HEK293T (cell line): ENCODE measurements around the gene FBXO21.

Source experiments
- ARNT ChIP-seq: fragments of 450-650 bp; IDR thresholded peaks from 2 replicates; pipeline ENCODE4 v1.6.1; 2017; ENCODE audit warnings: mild to moderate bottlenecking
- ELF4 ChIP-seq: fragments of 450-650 bp; IDR thresholded peaks from 2 replicates; pipeline ENCODE4 v1.6.1; 2017; ENCODE audit warnings: antibody characterized with exemption
- FOXA1 ChIP-seq: fragments of 450-650 bp; IDR thresholded peaks from 2 replicates; pipeline ENCODE4 v1.6.1; 2016; ENCODE audit warnings: mild to moderate bottlenecking
- FOXK2 ChIP-seq: fragments of 450-650 bp; IDR thresholded peaks from 2 replicates; pipeline ENCODE4 v1.6.1; 2016; ENCODE audit warnings: mild to moderate bottlenecking
- FOXM1 ChIP-seq: fragments of 450-650 bp; IDR thresholded peaks from 2 replicates; pipeline ENCODE4 v1.6.1; 2017; ENCODE audit warnings: mild to moderate bottlenecking, borderline replicate concordance
- NFRKB ChIP-seq: fragments of 450-650 bp; IDR thresholded peaks from 2 replicates; pipeline ENCODE4 v1.6.1; 2016; ENCODE audit warnings: mild to moderate bottlenecking, moderate library complexity
- SUZ12 ChIP-seq: fragments of 450-650 bp; IDR thresholded peaks from 2 replicates; pipeline ENCODE4 v1.6.1; 2016; ENCODE audit warnings: mild to moderate bottlenecking

- TF ChIP-seq FOXA1, result no peak
- no peak for TF ChIP-seq FOXK2
- TF ChIP-seq FOXM1, result no peak
- no peak for TF ChIP-seq NFRKB
- TF ChIP-seq ARNT, result no peak
- TF ChIP-seq SUZ12, result no peak
- TF ChIP-seq ELF4, result no peak
Measured at GRCh38 chr12:117235261-117235660, 45.0 kb upstream of the FBXO21 start.
